NCI-H82 treated with DMSO at 0.1 percent for 48 hours (cell line): Measurements from ENCODE around the gene MAN2A1.
"Not testable (repeated sequence)": the region's sequence is repeated elsewhere in the genome, so short reads cannot be mapped to it uniquely, and the experiment has no call there.

ENCODE experiments used
- DNase-seq: peaks from one replicate; lab custom pipeline; 2025; ENCODE audit not compliant: unreplicated experiment; lab: John Stamatoyannopoulos, UW

MAN2A1 gene

GRCh38 chr5:109812698-109813097, 123.0 kb downstream of the MAN2A1 start:
- no peak for DNase-seq

- DNase-seq, result no peak
Measured at GRCh38 chr5:109816732-109817131, 127.0 kb downstream of the MAN2A1 start.

- DNase-seq, result no peak
Measured at GRCh38 chr5:109819878-109820277, 130.2 kb downstream of the MAN2A1 start.

DNA sequence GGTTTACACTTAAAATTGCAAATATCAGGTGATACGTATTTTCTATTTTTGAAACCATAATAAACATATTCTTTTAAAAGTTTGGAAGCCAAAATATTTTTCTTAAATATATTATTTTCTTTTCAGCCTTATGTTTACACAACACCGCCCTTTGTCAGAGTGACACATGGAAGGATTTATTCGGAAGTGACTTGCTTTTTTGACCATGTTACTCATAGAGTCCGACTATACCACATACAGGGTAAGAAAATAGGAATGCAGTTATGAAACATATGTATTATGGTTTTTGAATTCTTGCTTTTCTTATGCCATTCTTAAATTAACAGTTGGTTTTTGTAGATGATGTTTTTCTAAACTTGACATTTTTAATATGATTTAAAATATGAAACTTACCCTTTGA, 133.9 kb downstream of the MAN2A1 start:
- DNase-seq, result no peak

DNA sequence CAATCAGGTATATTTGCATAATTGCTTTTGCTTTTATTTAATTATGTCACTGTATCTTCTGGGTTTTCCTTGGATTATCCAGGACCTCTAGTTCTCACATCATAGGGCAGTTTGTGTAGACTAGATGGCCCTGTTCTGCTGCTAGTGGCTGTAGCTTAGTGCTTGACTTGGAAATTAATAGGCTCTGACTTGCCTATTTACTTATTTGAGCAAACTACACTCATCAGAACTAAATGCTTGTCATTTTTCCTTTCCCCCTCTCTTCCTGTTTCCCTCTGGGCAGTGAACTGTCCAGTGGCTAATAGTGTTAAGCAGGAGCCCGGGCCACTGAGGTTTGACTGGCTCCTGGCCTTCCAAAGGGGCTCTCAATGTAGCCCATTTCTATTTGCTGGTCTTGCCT, 135.7 kb downstream of the MAN2A1 start:
- DNase-seq, result no peak

GRCh38 chr5:109826426-109826825, 136.7 kb downstream of the MAN2A1 start:
- DNase-seq, result no peak

GRCh38 chr5:109829331-109829730, 139.6 kb downstream of the MAN2A1 start:
- DNase-seq, result no peak

- no peak for DNase-seq
Measured at GRCh38 chr5:109830955-109831502, 141.3 kb downstream of the MAN2A1 start.

GRCh38 chr5:109832207-109833188, 142.8 kb downstream of the MAN2A1 start:
- DNase-seq, result not testable (repeated sequence)

DNA sequence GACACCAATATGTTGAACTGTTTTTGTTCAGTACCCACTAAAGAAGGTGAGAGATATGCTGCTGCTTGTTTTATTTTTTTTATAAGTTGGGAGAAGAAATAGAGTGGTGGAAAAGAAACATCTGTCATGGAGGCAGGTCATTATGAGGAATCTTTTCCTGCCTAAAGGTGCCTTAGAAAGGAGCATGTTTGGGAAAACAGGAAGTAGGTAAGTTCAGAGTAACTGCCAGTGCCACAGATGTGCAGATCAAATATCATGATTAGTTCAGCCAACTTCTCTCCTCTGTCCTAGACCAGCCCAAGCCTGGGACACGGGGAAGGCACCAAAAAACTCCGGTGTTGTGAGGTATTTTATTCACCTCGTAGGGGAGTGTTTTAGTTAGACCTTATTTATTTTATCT, 144.2 kb downstream of the MAN2A1 start:
- DNase-seq, result no peak

DNA sequence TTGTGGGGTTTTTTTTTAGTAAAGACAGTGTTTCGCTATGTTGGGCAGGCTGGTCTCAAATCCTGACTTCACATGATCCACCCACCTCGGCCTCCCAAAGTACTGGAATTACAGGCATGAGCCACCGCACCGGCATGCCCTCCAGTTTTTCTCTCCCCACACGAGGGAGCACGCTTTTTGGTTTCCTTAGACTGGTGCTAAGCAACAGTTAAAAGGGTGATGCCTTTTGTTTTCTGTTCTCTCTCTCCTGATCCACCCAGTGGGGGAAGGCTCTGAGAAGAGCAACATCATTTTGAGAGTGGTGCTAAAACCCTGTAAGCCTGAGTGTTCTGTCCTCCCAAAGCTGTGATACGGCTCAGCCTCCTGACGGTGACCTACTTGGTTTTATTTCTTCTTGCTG, 146.6 kb downstream of the MAN2A1 start:
- DNase-seq, result no peak

- DNase-seq, result no peak
Measured at GRCh38 chr5:109837231-109837861, 147.6 kb downstream of the MAN2A1 start.

GRCh38 chr5:109838157-109838556, 148.4 kb downstream of the MAN2A1 start:
- DNase-seq, result no peak

DNA sequence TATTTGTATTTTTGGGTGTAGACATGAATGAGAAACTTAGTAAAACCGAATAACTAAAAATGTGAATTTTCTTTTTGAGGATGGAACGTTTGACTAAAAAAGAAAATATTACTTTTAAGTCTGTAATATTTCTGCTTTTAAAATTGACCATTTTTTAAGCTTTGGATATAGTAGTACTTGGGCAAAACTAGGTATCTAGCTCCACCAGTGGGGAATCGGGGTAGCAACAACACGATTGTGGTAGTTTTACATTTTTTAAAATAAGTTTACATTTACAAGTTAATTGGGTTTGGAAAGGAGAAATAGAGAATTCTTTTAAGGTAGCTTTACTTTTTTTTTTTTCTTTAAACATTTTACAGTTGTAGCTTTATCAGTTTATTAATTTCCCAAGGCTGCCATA, 154.4 kb downstream of the MAN2A1 start:
- DNase-seq, result no peak

DNA sequence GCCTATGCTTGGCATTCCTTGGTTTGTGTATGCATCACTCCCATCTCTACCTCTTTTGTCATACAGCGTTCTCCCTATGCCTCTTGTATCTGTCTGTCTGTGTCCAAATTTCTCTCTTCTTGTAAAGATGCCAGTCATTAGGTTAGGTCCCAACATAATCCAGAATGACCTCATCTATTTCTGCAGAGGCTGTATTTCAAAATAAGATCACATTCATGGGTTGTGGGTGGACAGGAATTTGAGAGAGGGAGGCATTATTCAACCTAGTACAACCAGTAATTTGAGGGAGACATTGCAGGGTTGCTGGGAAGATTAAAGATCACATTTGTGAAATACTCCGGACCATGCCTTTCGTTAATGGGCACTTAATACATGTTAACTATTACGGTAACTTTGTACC, 155.0 kb downstream of the MAN2A1 start:
- no peak for DNase-seq

DNA sequence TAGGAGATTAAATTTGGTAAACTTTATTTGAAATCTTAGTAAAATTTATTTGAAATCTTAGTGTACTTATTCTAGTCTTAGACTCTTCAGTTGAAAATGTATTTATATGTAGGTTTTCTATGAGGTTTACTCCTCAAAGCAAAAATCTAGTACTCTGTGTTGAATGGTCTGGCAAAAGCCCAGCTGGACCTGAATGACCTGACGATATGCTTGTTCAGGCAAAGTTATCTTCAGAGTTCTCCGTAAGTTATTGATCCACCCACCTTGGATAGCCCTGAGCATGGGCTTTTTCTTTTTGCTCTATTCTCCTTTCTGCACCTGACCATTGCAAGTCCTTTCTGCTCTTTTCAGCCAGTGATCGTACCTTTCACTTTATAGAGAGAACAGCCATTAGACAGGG, 158.4 kb downstream of the MAN2A1 start:
- no peak for DNase-seq

GRCh38 chr5:109849478-109850088, 159.9 kb downstream of the MAN2A1 start:
- no peak for DNase-seq

DNA sequence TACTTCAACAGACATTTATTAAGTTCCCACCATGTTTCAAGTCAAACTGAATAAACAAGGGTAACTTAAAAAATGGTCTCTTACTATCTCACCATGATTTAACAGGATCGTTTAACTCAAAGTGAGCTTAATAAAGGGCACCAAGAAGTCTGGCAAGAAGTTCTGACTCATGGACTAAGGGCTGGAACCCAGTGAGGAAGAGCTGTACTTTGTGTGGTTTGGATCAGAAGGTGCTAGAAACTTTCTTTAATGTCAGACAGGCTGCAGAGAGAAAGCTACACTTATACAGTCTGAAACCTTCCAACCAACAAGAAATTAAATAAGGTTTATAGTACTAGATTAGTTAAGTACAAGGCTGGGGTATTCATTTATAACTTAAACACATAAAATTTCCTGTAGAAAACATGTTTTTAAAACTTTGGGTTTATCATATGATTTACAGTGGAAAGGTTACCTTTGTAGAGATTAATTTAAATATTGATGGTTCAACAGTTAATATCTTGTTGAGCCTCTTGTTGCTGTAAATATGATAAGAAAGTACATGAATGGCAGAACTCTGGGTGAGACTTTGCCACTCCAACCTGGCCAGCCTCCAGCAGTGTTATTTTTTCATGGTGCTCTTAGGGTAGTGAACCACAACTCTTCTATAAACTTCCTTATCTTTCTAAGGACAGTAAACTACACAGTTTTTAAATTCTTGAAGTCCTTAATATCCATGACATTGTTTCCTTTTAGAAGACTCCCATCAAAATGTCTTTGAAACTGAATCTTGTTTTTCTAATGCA, 162.8 kb downstream of the MAN2A1 start:
- no peak for DNase-seq

GRCh38 chr5:109853377-109853776, 163.7 kb downstream of the MAN2A1 start:
- no peak for DNase-seq

DNA sequence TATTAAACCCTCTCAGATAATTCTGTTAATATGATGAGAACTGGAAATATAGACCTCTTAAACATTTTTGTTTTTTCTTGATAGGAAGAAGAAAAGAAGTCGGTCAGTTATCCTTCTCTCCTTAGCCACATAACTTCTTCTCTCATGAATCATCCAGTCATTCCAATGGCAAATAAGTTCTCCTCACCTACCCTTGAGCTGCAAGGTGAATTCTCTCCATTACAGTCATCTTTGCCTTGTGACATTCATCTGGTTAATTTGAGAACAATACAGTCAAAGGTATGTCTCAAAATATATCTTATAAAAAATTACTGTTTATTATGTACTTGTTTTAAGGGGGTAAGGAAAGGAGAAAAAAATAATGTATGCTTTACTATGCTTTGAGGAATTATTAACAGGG, 165.3 kb downstream of the MAN2A1 start:
- no peak for DNase-seq
